NCI-H345 treated with DMSO at 0.1 percent for 48 hours (cell line): ENCODE measurements around the gene ACOT9.
"Not testable (repeated sequence)": the region's sequence is repeated elsewhere in the genome, so short reads cannot be mapped to it uniquely, and the experiment has no call there.

ENCODE experiments used
- DNase-seq: peaks from one replicate; lab custom pipeline; 2025; ENCODE audit not compliant: unreplicated experiment; lab: John Stamatoyannopoulos, UW

The ACOT9 gene

DNA sequence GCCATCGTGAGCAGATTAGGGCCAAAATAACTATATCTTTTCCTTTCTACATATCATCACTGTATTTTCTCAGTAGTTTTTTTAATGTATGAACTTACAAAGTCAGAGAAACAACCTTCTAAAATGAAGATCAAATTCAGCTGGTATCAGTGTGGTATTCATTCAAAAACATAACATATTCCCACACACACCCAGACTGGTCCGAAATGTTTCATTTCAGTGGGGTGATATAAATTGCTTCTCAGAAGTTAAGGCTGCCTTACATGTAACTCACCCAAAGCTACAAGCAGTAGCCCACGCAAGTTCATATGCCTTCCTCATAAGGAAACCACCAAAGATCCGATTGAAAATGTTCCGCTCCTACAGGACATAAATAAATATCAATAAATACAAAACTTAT is 37.8 kb downstream of the ACOT9 start:
- no peak for DNase-seq

DNA sequence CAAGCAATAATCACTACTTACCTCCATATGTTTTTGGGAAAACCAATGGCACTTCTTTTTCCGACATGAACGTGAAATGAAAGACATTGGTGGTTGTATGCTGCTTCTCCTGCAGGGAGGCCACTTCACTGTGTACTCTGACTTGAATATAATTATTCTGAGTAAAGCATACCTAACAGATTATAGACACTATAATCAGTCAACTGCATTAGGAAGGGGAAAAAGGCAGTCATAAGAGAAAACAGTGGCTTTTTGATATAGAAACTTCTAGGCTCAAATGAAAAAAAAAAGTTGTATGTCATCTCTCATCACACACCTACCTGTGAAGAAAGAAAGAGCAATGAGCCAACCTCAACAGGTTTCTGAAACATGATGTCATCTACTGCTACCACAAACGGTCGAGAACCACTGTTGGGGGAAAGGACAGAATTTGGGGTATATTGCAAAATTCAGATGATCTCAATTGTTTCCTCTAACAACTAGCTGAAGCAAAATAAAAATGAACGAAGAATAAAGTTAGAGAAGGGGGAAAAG is 38.3 kb downstream of the ACOT9 start:
- no peak for DNase-seq

DNA sequence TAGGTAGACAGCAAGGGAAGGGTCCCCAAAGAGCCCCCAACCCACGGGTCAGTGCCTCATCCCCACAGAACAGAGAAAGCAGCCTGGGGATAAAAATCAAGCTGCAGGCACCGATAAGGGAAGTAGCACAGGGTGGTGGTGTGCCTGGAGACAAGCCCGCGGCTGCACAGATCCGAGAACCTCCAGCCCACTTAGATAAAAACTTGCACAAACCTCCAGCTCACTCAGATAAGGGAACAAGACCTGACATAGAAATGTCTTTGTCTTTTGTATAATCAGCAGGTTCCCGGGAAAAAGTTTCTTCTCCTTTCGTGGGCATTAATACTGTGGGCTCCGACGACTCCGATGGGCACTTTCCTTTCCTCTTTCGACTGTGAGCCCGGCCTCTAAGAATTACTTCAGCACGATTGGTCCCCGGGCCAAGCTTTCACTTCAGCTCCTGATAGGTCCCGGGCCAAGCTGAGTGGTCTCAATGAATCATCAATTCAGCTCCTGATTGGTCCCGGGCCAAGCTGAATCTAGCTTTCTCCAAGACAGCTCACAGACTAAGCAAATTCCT is 43.4 kb downstream of the ACOT9 start:
- DNase-seq, result no peak

DNA sequence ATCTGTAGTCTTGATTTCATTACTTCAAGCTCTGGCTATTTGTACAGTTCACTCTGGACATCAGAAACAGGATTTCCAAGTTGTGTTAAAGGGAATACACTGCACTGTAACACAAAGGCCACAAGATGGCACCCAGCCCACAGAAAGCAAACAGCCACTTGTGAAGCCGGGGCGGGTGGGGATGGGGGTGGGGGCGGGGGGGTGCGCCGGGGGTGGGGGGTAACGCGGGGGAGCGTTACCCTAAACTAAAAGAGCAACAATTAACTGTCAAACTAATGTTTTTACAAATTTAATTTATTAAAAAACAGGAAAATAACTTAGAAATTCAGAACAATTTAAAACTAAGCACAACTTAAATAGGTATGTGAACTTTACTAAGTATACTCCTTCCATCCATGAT is 48.5 kb downstream of the ACOT9 start:
- peak; percentile 2 for DNase-seq

DNA sequence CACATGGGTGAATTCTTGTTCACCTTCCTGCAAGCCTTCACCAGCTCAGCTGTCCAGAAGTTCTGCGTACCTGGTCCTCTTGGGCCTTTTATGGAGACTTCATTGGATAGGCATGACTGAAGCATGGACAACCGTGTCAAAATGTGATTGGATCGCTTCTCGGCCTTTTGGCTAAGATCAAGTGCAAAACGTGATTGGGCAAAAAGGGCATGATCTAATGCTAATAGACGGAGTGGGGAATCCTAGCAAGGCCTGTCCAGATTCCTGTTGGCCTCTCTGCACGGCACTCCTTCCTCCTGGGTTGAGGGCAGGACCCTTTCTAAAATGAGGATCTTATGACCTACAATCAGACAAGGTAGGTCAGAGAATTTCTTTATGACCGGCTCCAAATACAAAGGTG is 50.9 kb downstream of the ACOT9 start:
- no peak for DNase-seq

DNA sequence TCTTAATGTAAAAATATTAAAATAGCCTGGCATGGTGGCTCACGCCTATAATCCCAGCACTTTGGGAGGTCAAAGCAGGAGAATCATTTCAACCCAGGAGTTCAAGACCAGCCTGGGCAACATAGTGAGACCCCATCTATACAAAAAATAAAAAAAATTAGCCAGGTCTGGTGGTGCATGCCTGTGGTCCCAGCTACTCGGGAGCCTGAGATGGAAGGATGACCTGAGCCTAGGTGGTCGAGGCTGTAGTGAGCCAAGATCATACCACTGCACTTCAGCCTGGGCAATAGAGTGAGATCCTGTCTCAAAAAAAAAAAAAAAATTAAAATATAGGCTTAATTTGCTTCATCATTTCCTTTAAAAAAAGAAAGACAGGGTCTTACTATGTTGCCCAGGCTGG is 66.6 kb downstream of the ACOT9 start:
- not testable (repeated sequence) for DNase-seq

DNA sequence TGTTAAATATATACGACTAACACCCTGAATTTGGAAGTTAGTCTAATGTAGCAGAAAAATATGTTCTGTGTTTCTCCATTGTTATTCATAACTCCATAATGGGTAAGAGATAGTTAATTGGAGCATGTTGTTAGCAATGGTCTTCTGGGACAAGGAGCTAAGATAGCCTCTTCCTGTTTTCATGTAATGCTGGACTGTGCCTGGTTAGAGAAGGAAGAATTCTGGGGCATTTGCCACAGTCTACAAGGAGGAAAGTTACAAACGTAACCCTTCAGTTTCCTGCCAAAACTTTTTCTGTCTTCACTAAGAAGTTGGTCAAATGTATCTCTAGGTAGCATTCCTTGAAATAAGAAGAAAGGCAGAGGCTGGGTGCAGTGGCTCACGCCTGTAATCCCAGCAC is 70.0 kb downstream of the ACOT9 start:
- DNase-seq, result no peak

DNA sequence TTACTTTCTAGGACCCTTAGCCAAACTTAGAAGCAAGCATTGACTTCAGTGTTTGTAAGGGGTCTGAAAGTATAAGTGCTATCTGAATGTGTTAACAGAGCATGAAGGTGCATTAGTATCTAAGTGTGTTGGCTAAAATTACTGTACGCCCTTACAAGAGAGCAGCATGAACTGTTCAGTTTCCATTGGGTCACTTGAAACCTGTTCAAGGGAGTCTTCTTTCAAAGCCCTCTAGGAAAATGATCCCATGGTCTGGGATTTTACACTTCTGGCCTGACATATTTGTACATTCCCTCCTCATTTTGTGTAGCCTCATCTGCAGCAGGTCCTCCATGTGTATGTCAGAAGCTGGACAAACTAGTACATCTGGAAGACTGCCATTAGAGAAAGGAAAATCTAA is 72.5 kb downstream of the ACOT9 start:
- DNase-seq, result no peak

DNA sequence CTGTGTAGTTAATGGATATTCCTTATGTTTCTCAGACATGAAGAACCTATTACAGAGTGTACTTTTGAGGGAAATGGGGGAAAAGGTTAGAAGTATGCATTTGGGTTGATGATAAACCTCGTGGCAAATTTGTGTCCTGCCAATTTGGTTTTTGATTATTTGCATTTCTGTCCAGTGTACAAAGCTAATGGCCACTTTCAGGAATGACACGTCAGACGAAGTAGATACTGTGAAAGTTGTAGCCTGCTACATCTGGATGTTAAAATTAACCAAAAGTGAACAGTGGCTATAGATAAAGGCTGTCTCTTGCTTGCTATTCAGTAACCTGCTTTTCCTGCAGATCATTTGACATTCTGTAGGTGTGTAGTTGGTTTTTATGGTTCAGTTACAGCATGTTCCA is 74.7 kb downstream of the ACOT9 start:
- DNase-seq, result no peak

DNA sequence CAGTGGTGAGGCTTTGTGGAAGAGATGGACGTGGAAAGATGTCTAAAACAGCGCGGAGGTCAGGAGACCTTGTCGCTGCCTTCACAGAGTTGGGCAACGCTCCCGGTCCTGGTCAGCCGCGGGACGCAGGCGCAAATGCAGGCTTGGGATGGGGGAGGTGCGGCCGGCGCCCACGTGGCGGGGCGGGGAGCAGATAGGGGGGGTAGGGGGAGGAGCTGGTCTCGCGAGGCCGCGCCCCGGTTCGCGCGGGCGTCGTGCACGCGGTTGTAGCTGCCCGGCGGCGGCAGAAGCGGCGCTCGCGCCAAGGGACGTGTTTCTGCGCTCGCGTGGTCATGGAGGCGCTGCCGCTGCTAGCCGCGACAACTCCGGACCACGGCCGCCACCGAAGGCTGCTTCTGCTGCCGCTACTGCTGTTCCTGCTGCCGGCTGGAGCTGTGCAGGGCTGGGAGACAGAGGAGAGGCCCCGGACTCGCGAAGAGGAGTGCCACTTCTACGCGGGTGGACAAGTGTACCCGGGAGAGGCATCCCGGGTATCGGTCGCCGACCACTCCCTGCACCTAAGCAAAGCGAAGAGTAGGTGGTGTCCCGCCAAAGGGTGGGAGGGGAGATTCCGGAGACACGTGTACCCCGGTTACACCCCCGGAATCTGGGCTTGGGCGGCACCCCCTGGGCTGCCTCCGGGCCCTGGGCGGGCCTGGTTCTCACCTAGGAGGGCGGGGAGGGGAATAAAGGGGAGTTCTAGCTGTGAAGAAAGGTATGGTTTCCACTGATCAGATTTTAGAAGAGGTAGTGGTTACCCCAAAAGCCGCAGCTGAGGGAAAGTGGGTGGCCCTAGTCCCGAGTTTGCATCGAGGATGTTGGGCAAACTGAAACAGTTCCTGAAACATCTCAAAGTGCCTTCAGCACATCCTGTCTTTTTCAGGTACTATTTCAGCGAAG is 75.6 kb downstream of the ACOT9 start, which contains the start of gene PRDX4:
TSS of gene PRDX4 (plus strand) at position 255 of the 939 bp plus-strand sequence. CDS start at position 333, 78 bp downstream.
- DNase-seq, result peak; percentile 50

DNA sequence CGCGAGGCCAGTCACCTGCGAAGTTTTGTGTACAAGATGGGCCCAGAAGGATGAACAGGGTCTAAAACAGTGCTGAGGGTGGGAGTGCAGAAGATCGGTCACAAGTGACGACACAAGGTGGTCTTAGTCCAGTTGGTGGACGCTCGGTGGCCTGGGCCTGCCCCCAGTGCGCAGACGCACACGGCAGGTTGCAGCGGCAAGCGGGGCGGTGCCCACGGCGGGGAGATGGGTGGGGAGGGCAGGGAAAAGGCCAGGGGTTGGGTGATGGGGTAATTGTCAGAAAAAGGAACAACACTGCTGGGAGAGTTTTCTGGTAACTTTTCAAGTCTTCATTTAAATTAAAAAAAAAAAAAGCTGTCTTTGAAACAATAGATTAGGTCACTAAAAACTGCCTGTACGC is 76.8 kb downstream of the ACOT9 start:
- DNase-seq, result no peak

DNA sequence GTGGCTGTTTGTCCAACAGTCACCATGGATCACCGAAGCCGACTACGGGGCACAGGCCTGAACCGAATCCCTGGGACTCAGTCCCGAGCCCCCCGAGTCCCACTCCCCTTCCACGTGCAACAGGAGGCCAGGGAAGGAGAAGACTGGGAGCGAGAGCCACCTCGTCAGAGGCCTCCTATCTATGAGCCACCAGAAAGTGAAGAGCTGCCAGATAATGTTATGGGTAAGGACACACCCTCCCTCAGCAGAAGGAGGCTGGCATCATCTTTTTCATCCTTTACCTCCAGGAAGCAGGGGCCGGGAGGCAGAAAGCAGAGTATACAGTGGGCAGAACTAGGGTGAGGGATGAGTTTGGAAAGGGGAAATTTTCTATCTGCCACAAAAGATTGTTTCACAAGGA is 78.6 kb downstream of the ACOT9 start:
- no peak for DNase-seq

DNA sequence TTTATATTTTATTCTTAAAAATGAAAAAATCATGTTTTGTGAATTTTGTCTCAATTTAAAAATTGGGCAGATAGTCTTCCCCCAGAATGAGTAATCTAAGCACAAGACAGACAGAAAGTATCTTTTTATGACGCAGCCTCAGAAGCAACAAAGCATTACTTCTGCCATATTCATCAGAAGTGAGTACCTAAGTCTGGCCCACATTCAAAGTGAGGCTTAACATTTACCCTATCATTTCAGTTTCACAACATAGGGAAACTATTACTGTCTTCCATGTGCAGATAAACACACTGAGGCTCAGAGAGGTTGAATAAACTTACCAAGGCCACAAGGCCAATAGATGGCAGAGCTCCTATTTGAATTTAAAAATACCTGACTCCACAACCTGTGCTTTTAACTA is 80.2 kb downstream of the ACOT9 start:
- DNase-seq, result no peak

DNA sequence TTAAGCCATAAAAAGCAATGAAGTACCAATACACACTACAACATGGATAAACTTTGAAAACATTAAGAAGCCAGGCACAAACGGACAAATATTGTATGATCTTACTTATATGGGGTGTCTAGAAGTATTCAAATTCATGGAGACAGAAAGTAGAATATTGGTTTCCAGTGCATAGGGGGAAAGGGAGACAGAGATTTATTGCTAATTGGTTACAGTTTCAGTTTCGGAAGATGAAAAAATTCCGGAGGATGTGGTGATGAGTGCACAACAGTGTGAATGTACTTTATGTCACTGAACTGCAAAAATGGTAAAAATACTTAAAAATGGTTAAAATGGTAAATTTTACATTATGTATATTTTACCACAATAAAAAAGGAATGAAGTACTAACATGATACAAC is 80.9 kb downstream of the ACOT9 start:
- no peak for DNase-seq

DNA sequence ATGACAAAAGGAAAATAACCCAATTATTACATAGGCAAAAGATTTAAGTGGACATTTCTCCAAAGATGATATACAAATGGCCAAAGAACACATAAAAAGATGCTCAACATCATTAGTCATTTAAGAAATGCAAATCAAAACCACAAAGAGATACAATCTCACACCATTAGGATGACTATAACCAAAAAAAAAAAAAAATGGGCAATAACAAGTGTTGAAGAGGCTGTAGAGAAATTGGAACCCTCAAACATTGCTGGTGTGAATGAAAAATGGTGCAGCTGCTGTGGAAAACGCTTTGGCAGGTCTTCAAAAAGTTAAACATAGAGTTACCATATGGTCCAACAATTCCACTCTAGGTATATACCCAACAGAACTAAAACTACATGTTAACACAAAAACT is 81.4 kb downstream of the ACOT9 start:
- no peak for DNase-seq

DNA sequence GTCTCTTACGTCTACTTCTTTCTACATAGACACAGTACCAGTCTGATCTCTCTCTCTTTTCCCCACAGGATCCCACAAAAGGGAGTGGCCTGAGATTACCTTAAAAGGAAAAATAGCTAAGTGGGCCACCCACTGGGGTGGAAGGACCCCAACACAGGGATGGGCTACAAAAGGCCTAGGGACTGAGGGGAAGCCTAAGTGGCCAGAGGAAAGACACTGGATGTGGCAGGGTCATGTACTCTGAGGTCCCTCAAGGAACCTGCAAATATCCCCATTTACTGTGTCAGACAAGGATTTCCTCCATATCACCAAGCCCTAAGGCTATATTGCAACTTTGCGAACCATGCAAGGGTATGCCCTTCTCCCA is 82.3 kb downstream of the ACOT9 start:
- no peak for DNase-seq

DNA sequence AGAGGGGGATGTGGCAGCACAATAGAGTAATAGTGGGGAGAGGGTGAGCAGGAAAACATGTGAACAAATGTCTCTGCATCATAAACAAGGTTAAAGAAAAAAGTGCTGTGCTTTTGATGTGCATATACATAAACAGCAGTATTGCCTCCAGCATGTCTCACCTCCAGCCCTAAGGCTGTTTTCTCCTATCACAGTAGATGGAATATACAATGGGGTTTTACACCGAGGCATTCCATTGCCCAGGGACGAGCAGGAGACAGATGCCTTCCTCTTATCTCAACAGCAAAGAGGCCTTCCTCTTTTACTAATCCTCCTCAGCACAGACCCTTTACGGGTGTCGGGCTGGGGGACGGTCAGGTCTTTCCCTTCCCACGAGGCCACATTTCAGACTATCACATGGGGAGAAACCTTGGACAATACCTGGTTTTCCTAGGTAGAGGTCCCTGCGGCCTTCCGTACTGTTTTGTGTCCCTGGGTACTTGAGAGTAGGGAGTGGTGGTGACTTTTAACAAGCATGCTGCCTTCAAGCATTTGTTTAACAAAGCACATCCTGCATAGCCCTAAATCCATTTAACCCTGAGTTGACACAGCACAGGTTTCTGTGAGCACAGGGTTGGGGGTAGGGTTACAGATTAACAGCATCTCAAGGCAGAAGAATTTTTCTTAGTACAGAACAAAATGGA is 82.9 kb downstream of the ACOT9 start:
- DNase-seq, result not testable (repeated sequence)

DNA sequence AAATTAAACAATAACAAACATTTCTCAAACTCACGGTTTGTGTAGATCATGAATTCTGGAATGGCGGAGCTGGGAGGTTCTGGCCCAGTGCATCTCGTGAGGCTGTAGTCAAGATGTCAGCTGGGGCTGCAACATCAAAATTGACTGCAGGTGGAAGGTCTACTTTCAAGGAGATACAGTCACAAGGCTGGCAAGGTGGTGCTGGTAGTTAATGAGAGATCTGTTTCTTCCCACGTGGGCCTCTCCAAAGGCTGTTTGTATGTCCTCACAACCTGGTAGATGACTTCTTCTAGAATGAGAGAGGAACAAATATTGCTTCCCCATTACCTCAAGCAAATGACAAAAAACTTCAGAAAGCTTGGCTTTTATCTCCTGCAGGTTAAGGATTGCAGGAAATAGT is 83.7 kb downstream of the ACOT9 start:
- DNase-seq, result no peak

DNA sequence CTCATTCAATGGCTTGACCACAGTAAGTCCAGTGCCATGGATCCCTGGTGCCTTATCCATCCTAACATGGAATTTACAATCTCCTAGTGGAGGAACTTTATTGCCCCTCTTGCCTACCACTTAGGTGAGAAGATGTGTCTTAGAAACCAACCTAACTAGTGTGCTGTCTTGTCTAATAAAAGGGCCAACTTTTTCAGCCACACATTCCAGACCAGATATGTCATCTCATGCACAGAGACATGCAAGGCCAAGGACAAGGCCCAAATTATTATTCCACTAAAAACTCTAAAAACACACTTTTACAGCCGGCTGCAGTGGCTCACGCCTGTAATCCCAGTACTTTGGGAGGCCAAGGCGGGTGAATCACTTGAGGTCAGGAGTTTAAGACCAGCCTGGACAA is 86.4 kb downstream of the ACOT9 start:
- no peak for DNase-seq

DNA sequence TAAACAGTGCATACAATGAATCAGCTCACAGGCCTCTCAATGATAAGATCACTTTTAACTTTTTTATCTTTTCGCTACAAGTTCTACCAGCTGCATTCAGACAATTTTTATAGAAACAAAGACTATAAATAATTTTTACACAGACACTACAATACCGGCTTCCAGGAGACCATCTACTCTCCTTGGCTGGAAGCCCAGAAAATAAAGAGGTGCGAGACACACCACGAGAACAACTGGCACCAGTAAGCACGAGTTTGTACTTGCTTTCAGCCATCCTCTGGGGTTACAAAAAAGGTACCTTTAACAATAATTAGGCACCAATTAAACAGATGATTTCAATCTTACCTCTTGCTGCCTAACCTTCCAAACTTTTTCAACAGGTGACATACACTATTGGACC is 87.0 kb downstream of the ACOT9 start:
- no peak for DNase-seq
